Measurements from ENCODE around the gene KDM2A.

Gene KDM2A

GRCh38 chr11:67102664-67103063 is 16.4 kb upstream of the KDM2A start:
- no peak for TF ChIP-seq CTCF (IDR thresholded peaks at IDR 0.05; ENCODE audit: borderline replicate concordance, insufficient read depth, low read depth, low read length)
- H3K4me3 ChIP-seq (ENCODE audit: low read depth, low read length): no peak overlapping the region

GRCh38 chr11:67105964-67106363 is 13.1 kb upstream of the KDM2A start:
- no peak for TF ChIP-seq CTCF (IDR thresholded peaks at IDR 0.05; ENCODE audit: borderline replicate concordance, insufficient read depth, low read depth, low read length)
- no peak overlapping the region for H3K4me3 ChIP-seq (ENCODE audit: low read depth, low read length)

- TF ChIP-seq CTCF (IDR thresholded peaks at IDR 0.05; ENCODE audit: borderline replicate concordance, insufficient read depth, low read depth, low read length): no peak
- H3K4me3 ChIP-seq (ENCODE audit: low read depth, low read length): no peak overlapping the region
Measured at GRCh38 chr11:67111261-67111660, 7.8 kb upstream of the KDM2A start.

GRCh38 chr11:67113231-67113721 is 5.8 kb upstream of the KDM2A start:
- TF ChIP-seq CTCF (IDR thresholded peaks at IDR 0.05; ENCODE audit: borderline replicate concordance, insufficient read depth, low read depth, low read length): no peak
- H3K4me3 ChIP-seq (ENCODE audit: low read depth, low read length): no peak overlapping the region

GRCh38 chr11:67114275-67114896 is 4.7 kb upstream of the KDM2A start:
- no peak for TF ChIP-seq CTCF (IDR thresholded peaks at IDR 0.05; ENCODE audit: borderline replicate concordance, insufficient read depth, low read depth, low read length)
- no peak overlapping the region for H3K4me3 ChIP-seq (ENCODE audit: low read depth, low read length)

GRCh38 chr11:67116758-67117105 is 2.3 kb upstream of the KDM2A start:
- TF ChIP-seq CTCF (IDR thresholded peaks at IDR 0.05; ENCODE audit: borderline replicate concordance, insufficient read depth, low read depth, low read length): no peak
- no peak overlapping the region for H3K4me3 ChIP-seq (ENCODE audit: low read depth, low read length)

- no peak for TF ChIP-seq CTCF (IDR thresholded peaks at IDR 0.05; ENCODE audit: borderline replicate concordance, insufficient read depth, low read depth, low read length)
- no peak overlapping the region for H3K4me3 ChIP-seq (ENCODE audit: low read depth, low read length)
Measured at GRCh38 chr11:67117176-67117575, 1.9 kb upstream of the KDM2A start.

Measured in GM12875 (cell line).